HG02981 (cell line): ENCODE measurements around the gene MYO18A.
A peak's percentile ranks its signal among the peaks of the same experiment; 100 is the strongest.

Experiments
- ATAC-seq: cut with Tn5 transposase; IDR thresholded peaks from one replicate; pipeline ENCODE4 v1.9.1; 2021; ENCODE audit warnings: mild to moderate bottlenecking, moderate library complexity; ENCODE audit not compliant: unreplicated experiment

MYO18A gene

GRCh38 chr17:29129731-29130130 is 50.5 kb downstream of the MYO18A start:
- ATAC-seq = no peak

DNA sequence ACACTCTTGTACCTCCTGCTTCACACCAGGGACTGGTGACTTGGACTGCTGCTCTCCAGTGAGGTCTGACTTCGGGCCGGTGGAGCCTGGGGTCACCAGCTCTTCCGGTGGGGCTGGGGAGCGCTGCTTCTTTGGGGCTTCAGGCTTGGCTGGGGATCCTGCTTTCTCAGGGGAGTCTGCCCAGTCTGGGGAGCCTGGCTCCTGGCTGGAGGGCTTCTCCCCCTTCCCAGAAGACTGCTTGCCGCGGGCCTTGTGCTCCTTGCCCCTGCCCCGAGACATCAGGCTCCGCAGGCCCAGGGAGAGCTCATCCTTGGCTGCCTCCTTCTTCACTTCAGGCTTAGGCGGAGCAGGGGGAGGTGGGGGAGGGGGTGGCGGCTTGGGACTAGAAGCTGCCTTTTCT is 52.4 kb downstream of the MYO18A start:
- ATAC-seq = no peak

- no peak for ATAC-seq
These were observed 53.8 kb downstream of the MYO18A start for GRCh38 chr17:29126268-29126930.

- ATAC-seq = no peak
These were observed 54.5 kb downstream of the MYO18A start for GRCh38 chr17:29125651-29126050.

DNA sequence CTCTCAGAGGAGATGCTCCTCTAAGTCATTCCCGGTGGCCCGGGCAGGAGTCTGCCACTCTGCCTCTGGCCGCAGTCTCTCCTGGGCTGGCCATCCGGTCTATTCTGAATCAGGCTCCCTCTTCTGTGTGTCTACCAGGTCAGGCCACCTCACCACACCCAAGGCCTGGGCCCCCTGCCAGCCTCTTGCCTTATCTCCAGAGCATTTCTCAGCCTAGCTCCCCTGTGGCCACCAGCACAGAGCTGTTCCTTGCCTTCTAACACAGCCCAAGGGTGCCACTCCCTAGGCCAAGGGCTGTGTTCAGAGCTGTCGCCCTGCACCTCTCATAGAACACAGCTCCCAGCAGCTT is 55.3 kb downstream of the MYO18A start:
- no peak for ATAC-seq

GRCh38 chr17:29124135-29124924 is 55.9 kb downstream of the MYO18A start:
- ATAC-seq = peak; percentile 50

- no peak for ATAC-seq
These were observed 57.1 kb downstream of the MYO18A start for GRCh38 chr17:29123111-29123510.

- ATAC-seq = no peak
These were observed 58.8 kb downstream of the MYO18A start for GRCh38 chr17:29121442-29121841.

DNA sequence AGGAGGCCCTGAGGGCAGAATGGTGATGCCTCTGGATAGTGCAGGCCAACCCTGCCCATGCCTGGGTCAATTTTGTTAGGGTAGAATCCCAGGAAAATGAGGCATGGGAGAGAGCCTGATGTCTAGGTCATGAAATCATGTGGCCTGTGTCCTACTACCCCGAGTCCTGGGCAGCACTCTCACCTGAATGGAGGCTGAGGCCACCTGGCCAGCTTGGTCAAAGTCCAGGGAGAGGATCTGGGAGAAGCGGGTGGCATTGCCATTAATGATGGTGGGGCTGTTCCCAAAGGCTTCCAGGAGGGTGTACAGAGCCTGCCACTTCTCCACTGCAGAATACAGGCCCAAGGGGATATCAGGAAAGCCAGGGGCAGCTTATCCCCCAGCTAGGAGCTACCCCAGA is 59.8 kb downstream of the MYO18A start:
- no peak for ATAC-seq

DNA sequence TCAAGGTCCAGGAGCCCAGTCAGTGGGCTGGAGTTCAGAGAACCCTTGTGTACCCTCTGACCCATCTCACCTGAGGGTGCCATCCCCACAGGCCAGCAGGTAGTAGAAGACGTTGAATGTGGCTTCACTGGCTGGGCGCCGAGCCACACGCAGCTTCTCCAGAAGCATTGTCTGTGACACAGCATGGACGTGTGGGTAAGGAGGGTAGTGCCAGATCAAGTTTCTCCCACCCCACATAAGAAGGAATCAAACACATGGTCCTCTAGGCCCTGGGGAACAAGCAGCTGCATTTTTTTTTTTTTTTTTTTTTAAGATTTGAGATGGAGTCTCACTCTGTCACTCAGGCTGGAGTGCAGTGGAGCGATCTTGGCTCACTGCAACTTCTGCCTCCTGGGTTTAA is 60.9 kb downstream of the MYO18A start:
- ATAC-seq = no peak

DNA sequence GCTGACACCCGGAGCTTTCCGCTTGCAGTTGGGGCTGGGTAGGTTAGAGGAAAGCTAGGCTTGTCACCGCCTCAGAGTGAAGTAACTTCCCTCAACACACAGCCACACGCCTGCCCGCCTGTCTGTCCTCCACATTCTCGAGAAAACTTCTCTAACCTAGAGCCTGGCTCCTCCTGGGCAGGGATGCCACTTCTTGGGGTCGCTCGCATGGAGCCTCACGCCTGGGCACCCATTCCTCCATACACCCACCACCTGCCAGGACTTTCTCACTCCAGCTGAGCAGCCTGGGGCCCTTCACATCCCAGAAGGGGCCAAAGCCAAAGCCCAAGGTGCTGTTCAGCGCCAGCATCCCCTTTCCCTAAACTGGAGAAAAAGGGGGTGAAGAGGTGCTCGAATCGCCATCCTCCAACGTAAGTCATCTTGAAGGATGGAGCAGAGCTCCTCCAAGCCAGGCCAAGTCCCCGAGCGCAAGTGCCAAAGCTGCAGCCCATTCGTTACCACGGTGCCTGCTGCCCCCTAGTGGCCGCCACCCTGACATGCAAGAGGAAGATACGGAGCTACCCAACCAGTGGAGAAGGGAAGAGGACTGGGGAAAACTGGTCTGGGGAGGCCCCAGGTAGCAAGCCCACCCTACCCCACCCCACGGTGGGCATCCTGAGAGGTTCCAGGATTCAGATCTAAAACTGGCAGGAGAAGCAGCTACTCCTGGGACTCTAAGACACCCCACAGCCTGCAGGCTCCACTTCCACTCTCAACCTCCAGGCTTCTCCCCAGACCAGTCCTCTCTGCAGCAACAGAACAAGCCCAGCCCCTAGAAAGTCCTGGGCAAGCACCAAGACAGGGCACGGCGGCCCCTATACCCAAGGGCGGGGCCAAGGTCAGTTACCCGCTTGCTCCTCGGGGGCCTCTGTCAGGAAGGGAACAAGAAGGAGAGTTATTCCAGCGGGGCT is 63.1 kb downstream of the MYO18A start:
- ATAC-seq = no peak

GRCh38 chr17:29115961-29116803 is 64.0 kb downstream of the MYO18A start:
- ATAC-seq = no peak

GRCh38 chr17:29115435-29115834 is 64.8 kb downstream of the MYO18A start:
- ATAC-seq = no peak

DNA sequence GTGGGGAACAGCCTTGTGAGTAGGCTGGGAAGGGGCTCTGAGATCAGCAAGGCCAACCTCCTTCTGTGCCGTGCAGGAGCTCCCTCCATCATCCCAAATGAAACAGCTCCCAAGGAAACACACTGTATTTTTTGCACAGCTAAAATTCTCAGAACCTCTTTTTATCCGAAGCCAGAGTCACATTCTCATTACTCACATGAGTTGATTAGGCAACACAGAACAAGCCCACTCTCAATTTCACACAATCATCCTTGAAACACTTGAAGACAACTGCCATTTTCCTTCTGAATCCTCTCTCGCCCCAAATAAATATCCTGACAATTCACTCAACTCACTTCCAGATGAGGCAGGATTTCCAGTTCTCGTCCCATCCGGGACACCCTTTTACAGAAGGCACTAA is 66.1 kb downstream of the MYO18A start:
- no peak for ATAC-seq

DNA sequence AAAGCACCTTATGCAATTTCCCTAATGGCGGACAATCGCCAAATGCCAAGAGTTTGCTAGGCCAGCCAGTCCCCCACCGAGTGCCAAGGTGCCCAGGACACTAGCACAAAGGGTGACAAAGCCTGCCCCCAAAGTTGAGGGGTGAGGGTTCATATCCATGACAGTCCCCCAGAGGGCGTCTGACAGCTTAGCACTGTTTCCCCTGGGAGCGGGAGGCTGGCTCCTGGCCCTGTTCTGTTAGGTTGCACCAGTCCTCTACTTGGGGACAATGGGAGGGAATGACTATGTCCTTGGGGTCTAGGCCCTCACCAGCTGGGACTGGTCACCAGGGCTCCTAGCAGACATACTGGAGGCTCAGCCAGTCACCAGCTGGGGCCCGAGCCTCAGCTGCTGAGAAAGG is 66.9 kb downstream of the MYO18A start:
- no peak for ATAC-seq

- no peak for ATAC-seq
These were observed 67.4 kb downstream of the MYO18A start for GRCh38 chr17:29112771-29113295.

DNA sequence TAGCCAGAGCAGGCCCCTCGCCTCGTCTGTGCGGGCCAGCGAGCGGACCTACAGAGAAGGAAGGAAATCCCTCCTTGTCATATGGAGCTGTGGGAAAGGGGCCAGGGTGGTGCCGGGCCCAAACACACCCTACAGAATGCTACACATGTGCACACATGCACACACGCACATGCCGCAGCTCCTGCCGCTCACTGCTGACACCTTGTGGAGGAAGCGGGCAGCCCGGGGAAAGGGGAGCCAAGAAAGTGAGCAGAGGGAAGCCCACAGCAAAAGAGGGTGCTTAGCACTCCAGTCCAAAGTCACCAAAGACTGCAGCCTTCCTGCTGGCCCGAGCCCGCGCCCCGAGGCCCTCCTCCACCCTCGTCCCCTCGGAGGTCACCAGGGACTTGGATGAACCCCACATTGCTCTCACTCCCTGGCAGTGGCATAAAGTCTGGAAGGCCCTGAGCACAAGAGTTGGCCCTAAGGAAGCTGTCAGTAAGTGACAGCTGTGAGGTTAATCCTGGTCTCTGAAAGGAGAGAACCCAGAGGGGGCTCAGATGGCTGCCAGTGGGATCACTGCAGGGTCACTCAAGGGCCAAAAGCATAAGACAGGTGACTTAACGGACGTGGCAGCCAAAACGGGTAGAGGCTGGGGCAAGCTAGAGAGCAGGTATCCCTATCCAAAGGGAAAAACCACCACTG is 68.2 kb downstream of the MYO18A start:
- no peak for ATAC-seq

DNA sequence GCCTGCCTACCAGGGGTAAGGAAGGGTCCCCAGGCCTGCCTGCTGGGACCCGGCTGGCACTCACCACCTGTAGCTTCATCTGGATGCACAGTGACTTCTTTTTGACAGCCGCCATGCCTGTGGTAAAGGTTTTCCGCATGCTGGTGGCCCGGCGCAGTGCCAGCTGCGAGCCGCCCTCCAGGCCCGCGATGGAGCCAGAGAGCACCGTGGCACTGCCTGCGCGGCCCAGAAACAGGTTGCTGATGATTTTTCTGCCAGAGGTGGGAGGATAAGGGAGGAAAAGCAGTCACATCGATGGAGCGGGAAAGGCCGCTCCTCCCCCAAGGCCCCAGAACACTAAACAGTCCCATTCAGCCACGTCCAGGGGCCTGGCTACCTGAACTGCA is 69.8 kb downstream of the MYO18A start:
- ATAC-seq = no peak

DNA sequence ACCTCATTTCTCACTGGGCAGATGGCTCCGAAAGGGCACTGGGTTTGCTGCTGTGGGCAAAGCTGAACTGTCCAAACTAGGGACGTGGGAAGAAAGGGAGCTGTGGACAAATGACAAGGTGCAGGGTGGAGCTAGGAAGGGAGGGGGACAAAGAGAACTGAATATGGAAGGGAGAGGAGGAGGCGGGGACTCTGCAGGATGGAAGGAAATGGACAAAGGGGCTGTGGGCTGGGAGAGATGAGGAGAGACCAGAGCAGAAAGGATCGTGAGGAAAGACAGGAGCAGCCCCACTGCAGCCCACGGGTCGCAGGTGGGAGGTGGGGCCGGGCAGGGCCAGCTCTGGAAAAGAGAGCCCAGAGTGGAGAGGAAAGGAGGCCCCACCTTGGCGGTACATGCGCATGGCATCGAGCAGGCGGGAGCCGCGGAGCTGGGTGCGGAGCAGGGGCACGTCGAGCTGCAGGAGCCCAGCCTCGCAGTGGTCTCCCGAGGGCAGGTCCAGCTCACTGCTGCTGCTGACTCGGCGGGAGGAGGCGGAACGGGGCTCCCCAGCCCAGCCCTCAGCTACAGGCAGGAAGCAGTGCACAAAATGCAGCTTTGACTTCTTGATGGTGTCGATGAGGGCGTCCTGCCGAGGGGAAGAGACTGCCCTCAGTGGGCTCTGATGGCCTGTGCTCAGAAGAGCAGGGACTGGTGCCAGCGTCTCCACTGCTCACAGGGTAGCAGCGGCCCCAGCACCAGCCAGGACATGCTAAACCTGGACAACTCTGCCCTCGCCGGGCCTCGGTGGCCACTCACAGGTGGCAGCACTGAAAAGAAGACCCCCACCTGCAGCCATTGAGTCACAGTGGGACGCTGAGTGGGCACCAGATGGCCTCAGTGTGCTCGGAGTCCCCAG is 70.5 kb downstream of the MYO18A start:
- ATAC-seq = no peak
